ENCODE measurements around the gene S100A8.

DNA sequence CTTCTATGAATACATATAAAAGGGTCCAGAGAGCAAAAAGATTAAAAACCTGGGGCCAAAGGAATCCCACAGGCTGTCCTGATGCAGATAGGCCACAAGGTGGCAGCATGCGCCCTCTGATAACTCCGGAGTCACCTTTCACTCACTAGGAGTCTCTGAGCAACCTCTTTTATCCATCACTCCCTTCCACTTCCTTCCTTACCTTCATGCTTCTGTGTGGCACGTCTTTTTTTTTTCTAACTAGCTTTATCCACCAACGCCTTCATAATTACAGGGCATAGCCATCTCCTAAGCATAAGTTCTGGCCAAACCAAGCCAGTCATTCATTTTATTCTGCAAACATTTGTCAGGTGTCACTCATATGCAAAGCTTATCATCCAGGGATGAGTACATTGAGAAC, 38.4 kb downstream of the S100A8 start:
- TF ChIP-seq CTCF (IDR thresholded peaks at IDR 0.05; ENCODE audit: low read depth, low read length): peak; percentile 96
- no peak for TF ChIP-seq EZH2phosphoT487 (IDR thresholded peaks at IDR 0.05; ENCODE audit: low read depth)

All from OCI-LY3 (cell line).